A673 (cell line): ENCODE results near the gene UXS1. TPM values are rescaled to one million over a fixed set of nuclear protein-coding genes. Genes with fewer than 3 reads are reported as not detected.

Experiments
- BruUV-seq: library from RNA; stranded (reverse); fragments of 400-500 nt; replicated peaks from 2 replicates; lab custom pipeline; 2021; lab: Mats Ljungman, UMichigan
- CTCF ChIA-PET: fragments of 300-600 bp; sonication (Branson Sonifier 250); formaldehyde crosslinking; loops from one replicate; lab custom pipeline; 2022; ENCODE audit warnings: antibody characterized with exemption; lab: Charles Lee
- POLR2A ChIA-PET: fragments of 300-600 bp; sonication (Branson Sonifier 250); formaldehyde crosslinking; loops from one replicate; lab custom pipeline; 2022; ENCODE audit warnings: antibody characterized with exemption; ENCODE audit not compliant: low non-redundant PET; lab: Charles Lee
- DNase-seq: peaks from one replicate; pipeline ENCODE4 v3.0.0-alpha.2; 2015; ENCODE audit warnings: low spot score
- H3K27ac ChIP-seq: fragments of 200-600 bp; sonication (generic); 2 replicates; pipeline ENCODE4 v1.5.1; 2016; ENCODE audit warnings: mixed run types, low read depth, mild to moderate bottlenecking, mixed read lengths, antibody characterized with exemption, low read length; ENCODE audit not compliant: poor library complexity, severe bottlenecking
- H3K27me3 ChIP-seq: fragments of 200-600 bp; sonication (generic); replicated peaks from 2 replicates; pipeline ENCODE4 v1.6.1; 2017; ENCODE audit warnings: mixed run types, low read depth, mild to moderate bottlenecking, mixed read lengths, antibody characterized with exemption, low read length; ENCODE audit not compliant: insufficient read depth, poor library complexity
- H3K36me3 ChIP-seq: fragments of 200-600 bp; sonication (generic); 2 replicates; pipeline ENCODE4 v1.6.1; 2016; ENCODE audit warnings: mixed run types, mild to moderate bottlenecking, mixed read lengths, antibody characterized with exemption, low read length; ENCODE audit not compliant: insufficient read depth, poor library complexity, severe bottlenecking
- H3K4me1 ChIP-seq: fragments of 200-600 bp; sonication (generic); 2 replicates; pipeline ENCODE4 v1.6.1; 2017; ENCODE audit warnings: mixed run types, mild to moderate bottlenecking, mixed read lengths, antibody characterized with exemption, low read length; ENCODE audit not compliant: insufficient read depth, poor library complexity, severe bottlenecking
- H3K4me3 ChIP-seq: fragments of 200-600 bp; sonication (generic); 2 replicates; pipeline ENCODE4 v1.5.1; 2016; ENCODE audit warnings: low read depth, mixed run types, mild to moderate bottlenecking, mixed read lengths, low read length; ENCODE audit not compliant: poor library complexity, severe bottlenecking
- H3K9me3 ChIP-seq: fragments of 200-600 bp; sonication (generic); 2 replicates; pipeline ENCODE4 v1.6.1; 2016; ENCODE audit warnings: mixed run types, low read depth, mild to moderate bottlenecking, mixed read lengths, antibody characterized with exemption, low read length; ENCODE audit not compliant: poor library complexity, severe bottlenecking
- CTCF ChIP-seq: fragments of 300-800, 200-600 bp; sonication (generic); conservative IDR thresholded peaks from 2 replicates; pipeline ENCODE4 v1.5.1; 2017; ENCODE audit warnings: low read depth, mild to moderate bottlenecking, antibody characterized with exemption, low read length, moderate library complexity, mixed read lengths
- EZH2 ChIP-seq: fragments of 200-600 bp; sonication (generic); IDR thresholded peaks from 2 replicates; pipeline ENCODE4 v1.6.1; 2017; ENCODE audit warnings: borderline replicate concordance, low read depth, mild to moderate bottlenecking, mixed read lengths, antibody characterized with exemption, low read length; ENCODE audit not compliant: poor library complexity, severe bottlenecking
- intact Hi-C: fragments of 100-400 bp; cut with micrococcal nuclease; formaldehyde crosslinking; loops from one replicate; pipeline ENCODE4 v1.10.0; 2022; ENCODE audit not compliant: unreplicated experiment
- total RNA-seq: library from RNA; stranded (reverse); gene quantifications from 2 replicates; pipeline ENCODE4 v1.2.3, GENCODE V29; 2021

UXS1 gene
- total RNA-seq, 1 experiment from 2014 or later = 48.6 TPM

- POLR2A ChIA-PET = no interaction called here
- Histone ChIP-seq H3K27me3 (no peaks in the 10 kb centered on the region), H3K27ac (no peak overlapping the region), H3K9me3 (no peaks in the 10 kb centered on the region), H3K36me3 (no peaks in the 10 kb centered on the region), H3K4me3 (no peak overlapping the region), H3K4me1 (no peaks in the 10 kb centered on the region)
- no peak for TF ChIP-seq EZH2
- TF ChIP-seq CTCF = no peak
- CTCF ChIA-PET = no interaction called here
- intact Hi-C loops = no loop called here
- BruUV-seq = no TSS peak
- no peak for DNase-seq
Observed at GRCh38 chr2:106189325-106189724, 4.8 kb downstream of the UXS1 start.

- TF ChIP-seq EZH2 = no peak
- no peak for TF ChIP-seq CTCF
- BruUV-seq = no TSS peak
- intact Hi-C loops = no loop called here
- ChIA-PET CTCF (no interaction called here), POLR2A (no interaction called here)
- Histone ChIP-seq H3K36me3 (no peaks in the 10 kb centered on the region), H3K4me1 (no peaks in the 10 kb centered on the region), H3K27me3 (no peaks in the 10 kb centered on the region), H3K9me3 (no peaks in the 10 kb centered on the region), H3K27ac (no peak overlapping the region), H3K4me3 (no peak overlapping the region)
- no peak for DNase-seq
Observed at GRCh38 chr2:106187273-106187891, 6.7 kb downstream of the UXS1 start.

GRCh38 chr2:106185475-106186184 is 8.5 kb downstream of the UXS1 start:
- Histone ChIP-seq H3K9me3 (no peaks in the 10 kb centered on the region), H3K36me3 (no peaks in the 10 kb centered on the region), H3K4me3 (no peak overlapping the region), H3K27ac (no peak overlapping the region), H3K4me1 (no peaks in the 10 kb centered on the region), H3K27me3 (no peaks in the 10 kb centered on the region)
- no TSS peak for BruUV-seq
- intact Hi-C loops = no loop called here
- POLR2A ChIA-PET = no interaction called here
- TF ChIP-seq EZH2 (no peak), CTCF (no peak)
- no peak for DNase-seq
- CTCF ChIA-PET = no interaction called here
